NCI-H1092 (cell line): Measurements from ENCODE around the gene CA5A.

Experiments used
- DNase-seq: peaks from one replicate; lab custom pipeline; 2025; lab: John Stamatoyannopoulos, UW

CA5A gene

DNA sequence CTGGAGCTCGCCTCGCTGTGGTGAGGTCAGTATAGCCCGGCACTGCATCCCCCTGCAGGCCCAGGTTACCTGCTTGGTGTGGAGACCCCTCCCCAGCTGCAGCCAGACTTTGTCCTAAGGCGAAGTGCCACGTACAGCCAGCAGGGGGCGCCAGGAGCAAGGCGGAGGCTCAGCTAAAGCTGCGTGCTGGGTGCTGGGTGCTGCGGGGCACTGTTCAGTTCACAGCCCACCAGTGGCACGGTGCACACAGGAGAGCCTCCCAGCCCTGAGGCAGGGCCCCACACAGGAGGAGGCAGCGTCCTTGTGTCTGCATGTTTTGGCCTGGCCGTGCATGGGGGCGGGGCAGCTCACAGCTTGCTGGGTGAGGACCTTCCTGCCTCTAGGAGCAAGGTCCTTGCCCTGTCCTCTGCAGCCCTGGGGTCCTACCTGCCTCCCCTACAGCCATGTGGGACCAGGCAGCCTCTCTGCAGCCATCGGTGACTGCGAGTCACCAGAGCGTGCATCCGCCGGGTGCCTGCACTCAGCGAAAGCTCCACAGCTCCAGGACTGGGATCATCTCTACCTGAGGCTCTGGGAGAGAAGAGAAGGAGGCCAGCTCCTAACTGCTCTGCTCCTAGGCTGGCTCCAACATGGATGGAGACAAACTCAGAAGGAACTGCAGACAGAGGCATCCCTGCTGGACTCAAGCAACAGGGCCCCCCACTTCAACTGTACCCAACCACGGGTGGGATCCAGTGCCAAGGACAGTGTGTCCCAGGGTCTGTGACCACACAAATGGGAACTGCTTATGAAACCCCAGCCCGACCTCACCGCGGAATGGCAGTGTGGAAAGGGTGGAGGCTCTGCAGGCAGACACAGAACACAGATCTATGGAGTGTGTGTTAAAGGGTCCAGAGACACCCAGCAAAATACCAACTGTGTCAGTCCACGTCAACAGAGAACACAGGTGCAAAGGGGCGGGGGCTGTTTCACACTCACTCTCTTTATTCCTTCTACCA, 86.0 kb downstream of the CA5A start:
- peak; percentile 42 for DNase-seq

DNA sequence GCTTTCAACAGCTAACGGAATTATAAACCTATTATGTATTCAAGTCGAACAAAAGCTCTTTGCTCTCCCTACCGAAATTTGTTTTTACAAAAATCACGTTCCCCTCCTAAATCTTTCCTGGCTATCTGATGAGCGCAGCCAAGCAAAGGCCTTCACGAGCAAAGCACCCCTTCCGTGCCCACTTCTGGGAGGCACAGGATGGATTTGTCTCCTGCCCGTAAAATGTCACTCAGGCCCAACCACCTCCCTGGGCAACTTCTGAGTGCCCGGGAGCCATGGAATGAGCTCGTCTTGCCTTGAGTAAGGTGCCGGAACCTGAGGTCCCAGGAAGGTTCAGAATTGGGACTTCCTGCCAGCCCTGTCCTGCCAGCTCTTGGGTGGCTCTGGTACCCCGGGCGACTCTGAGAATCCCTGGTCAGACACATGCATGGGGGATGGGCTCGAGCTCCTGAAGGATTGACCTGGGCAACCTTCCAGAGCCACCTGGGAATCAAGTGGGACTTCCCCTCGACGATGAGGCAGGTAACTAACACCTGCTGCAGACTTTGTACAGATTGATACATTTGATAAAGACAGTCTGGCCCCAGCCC, 86.8 kb downstream of the CA5A start:
- no peak for DNase-seq

DNA sequence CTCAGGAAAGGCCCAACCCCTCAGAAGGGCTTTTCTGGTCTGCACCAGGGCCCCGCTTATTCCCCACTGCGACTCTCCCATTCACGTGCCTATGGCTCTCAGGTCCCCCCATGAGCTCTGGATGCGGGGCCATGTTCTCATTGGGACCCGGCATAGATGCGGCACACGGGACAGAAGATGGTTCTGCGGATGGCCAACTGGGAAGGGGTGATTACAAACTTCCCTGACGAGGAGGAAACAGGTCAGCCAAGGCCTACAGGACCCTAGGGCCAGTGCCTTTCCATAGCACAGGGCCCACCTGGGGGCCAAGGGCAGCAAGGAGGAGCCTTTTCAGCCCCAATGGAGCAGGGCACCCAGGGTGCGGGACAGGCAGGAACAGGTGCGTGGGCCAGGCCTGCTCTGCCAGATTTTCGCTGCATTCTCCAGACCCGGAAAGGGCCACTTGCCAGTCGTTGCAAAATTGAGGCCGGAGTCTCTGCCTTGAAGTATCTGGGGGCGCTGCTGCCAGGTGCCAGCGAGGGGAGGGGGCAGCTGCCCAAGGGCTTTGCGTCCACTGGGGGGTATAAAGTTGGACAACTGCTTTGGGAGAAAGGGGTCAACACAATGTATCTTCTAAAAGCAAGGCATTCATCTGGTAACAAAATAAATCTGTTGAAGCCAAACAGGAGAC, 87.5 kb downstream of the CA5A start:
- DNase-seq = no peak

DNA sequence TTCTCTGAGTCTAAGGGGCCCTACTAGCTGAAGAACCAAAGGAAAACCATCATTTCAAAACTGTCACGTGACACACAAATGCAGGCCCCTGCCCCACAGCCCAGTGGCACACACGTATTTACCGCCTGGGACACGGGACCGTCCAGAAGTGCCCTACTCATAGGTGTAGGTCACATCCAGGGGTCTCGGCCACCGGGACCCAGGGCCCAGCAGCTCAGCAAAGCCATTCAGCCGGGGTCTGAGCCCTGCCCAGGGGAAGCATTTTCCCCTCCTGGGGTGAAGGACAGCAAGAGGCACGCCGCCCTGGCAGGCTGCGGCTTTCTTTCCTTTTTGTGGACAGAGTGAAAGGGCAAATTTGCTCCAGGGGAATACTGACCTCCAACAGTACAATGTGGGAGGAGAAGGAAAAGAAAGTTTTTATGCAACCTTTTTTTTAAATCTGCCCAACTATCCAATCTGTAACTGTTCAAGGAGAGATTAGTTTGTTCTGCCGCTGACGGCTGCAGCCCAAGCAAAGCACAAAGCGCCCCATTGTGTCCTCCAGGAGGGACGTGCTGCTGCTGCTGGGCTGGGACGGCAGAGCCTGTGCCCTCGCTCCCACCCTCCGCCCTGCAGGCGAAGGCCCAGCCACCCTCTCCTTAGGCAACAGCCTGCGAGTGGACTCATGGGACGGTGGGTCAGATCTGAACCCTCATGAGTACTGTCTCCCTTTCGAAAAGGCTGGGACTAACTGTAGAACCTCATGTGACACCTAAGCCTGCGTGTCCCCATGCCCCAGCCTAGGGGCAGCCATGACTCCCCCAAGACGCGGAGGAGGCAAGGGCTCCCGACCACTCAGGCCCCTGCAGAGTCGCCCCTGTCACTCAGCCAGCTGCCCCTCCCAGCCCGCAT, 88.3 kb downstream of the CA5A start:
- no peak for DNase-seq

DNA sequence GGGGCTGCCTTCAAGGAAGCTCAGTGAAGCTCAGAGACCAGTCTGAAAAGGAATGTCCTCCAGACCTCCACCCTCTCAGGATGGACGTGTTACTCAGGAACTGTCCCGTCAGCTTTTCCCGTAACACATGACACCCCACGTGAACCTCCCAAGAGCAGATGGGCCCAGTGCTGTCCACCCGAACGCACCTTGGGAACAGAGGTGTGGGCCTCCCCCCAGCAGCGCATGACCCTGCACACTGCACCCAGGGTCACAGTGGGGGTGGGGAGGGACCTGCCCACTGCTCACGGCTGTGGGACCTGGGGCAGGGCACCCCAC, 88.9 kb downstream of the CA5A start:
- no peak for DNase-seq

DNA sequence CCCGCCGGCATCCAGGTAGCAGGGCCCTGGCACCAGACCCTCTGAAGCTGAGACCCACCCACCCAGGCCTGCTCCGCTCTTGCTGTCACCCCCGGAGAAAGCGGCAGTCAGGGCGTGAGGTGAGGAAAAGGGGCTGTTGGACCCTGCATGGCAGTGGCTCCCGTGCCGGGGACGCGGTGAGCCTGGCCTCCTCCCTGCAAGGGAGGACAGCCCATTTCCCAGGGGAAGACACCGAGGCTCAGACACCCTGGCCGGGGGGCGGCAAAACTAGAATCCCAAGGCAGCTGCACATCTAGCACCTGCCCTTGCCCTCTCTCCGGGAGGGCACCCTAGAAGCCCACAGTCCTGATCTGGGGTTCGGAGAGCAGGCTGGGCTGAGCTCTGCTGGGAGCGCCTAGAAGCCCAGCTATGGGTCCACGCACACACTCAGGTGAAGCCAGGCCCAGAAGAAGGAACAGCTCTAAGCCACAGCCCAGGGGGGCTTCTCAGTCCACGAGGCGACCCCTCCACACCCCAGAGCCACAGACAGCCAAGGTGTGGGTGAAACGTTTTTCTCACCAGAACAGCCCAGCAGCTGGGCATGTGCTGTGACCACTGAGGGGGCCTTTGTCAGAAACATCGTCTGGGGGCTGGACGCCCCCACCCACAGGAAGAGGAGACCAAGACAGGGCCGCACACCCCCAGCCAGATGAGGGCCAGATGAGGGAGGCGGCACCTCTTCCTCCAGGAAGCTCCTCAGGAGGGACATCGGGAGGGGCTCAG, 89.4 kb downstream of the CA5A start:
- DNase-seq = no peak

DNA sequence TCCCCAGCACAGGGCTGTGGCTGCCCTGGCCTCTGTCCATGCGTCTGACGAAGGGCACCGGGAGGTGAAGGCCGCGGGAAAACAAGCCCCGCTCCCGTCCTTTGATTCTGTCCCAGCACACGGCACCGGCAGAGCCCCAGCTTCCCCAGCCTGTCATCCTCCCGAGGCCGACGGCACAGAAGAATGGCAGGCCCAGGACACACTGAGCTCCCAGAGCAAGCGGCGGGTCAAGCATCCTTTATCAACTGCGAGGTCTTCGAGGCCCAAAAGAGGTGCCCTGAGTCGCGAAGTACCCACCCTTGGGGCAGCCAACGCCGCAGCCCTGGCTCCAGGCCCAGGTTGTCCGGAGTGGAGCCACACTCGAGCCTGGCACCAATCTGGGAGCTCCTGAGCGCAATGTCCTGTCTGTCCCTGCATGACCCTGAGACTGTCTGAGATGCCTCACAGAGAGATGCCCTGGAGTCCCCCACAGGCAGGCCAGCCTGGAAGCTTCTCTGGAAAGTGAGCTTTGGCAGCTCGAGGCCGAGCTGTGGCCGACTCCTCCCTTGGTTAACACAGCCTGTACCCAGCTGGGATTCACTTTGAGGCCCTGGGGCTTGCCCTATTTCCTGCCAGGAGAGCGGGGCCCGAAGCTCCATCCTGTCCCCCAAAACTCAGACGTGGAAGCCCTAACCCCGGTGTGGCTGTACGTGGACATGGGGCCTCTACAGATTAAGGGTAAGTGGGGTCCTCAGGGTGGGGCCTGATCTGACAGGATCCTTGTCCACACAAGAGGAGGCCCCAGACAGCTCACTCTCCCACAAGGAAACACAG, 90.3 kb downstream of the CA5A start:
- no peak for DNase-seq

GRCh38 chr16:87845213-87845612, 91.1 kb downstream of the CA5A start:
- DNase-seq = no peak

- DNase-seq = no peak
These were observed 91.5 kb downstream of the CA5A start for GRCh38 chr16:87844809-87845208.

- DNase-seq = no peak
These were observed 92.1 kb downstream of the CA5A start for GRCh38 chr16:87844120-87844733.

GRCh38 chr16:87843678-87844105, 92.6 kb downstream of the CA5A start:
- no peak for DNase-seq

DNA sequence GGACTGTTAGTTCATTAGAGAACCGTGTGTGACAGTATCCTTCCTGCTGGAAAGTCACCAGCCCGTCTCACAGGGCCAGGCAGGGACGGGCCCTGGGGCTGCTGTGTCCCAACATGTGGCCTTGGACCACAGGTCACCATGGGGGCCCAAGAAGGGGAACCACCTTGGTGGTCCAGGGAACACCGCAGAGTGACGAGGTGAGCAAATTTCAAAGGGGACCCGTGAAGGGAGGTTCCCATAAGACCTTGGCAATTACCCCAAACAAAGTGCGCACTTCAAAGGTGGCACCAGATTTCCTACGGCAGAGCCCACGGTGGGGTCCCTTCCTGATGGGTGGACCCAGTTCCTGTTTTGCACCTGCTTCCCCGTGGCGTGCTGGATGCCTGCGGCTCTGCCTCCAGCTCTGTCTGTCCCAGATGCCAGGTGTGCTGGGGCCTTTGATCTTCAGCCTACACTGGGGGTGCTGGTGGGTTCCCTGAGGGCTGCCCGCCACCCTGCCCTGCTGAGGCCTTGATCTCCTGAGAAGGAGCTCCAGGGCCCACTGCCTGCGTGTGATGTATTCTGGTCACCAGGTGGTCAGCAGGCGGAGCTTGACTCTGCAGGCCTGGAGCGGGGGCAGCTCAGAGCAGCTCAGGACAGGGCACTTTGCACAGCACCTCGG, 94.0 kb downstream of the CA5A start:
- no peak for DNase-seq

DNA sequence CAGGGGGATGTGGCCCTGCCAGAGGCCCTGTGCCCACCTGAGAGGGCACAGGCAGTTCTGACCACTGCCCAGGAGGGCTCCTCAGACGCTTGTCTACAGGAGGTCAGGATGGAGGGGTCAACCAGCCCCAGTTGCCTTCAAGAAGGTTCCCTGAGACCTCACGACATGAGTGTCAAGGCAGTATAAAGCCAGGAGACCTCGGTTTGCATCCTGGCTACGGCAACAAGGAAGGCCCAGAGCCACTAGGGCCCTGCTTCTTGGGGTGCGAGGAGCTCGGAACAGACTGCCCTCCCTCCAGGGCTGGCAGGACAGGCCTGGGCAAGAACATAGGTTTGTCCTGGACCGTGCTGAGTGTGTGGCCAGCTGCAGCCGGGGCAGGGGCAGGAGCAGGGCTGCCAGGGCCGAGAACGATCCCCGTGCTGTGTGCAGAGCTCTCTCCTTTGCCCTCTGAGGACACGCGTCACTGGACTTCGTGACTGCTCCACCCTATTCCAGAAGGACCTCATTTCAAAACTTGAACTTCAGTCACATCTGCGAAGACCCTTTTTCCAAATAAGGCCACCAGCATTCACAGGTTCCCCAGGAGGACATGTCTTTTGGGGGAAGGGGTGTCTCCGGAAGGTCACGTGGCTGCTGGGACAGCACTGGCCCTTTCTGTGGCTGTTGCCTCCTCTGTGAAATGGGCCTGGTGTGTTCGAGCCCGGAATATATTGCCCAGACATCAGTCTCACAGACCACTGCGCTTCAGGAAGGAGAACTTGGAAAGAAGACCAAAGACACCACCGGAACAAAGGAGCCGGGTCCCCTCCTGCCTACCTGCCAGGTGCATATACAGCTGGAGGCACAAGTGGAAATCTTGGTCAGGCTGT, 94.8 kb downstream of the CA5A start:
- DNase-seq = no peak

DNA sequence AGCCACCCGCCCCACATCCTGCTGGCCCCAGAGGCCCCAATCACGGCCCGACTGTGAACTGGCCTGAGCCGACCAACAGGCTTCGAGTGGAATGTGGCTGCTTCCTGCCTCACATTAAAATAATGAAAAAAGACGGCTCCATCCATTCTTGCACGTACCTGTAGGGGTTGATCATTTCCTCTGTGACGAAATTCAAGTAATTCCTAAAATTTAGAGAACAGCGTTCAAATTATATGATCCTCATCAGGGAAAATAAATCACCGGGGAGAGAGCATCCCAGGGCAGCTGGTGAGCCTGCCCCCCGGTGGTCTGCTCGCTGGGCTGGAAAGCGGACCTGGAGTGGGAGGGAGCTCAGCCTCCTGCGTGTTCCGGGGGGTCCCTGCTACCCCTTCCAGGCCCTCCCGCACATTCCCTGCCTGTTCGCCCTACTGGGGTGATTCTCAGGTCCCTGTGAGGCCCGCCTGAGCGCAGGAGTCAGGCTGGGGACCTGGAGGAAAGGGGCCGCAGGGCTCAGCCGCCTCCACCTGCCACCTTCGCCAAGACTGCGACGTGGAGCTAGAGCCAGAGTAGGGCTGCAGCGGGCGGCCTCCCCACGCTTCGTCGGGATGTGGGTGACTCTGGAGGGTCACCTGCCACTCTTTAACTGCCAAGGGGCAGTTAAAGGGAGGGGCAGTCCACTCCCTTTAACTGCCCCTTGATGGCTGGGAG, 95.9 kb downstream of the CA5A start:
- no peak for DNase-seq

GRCh38 chr16:87839542-87840270, 96.6 kb downstream of the CA5A start:
- no peak for DNase-seq

DNA sequence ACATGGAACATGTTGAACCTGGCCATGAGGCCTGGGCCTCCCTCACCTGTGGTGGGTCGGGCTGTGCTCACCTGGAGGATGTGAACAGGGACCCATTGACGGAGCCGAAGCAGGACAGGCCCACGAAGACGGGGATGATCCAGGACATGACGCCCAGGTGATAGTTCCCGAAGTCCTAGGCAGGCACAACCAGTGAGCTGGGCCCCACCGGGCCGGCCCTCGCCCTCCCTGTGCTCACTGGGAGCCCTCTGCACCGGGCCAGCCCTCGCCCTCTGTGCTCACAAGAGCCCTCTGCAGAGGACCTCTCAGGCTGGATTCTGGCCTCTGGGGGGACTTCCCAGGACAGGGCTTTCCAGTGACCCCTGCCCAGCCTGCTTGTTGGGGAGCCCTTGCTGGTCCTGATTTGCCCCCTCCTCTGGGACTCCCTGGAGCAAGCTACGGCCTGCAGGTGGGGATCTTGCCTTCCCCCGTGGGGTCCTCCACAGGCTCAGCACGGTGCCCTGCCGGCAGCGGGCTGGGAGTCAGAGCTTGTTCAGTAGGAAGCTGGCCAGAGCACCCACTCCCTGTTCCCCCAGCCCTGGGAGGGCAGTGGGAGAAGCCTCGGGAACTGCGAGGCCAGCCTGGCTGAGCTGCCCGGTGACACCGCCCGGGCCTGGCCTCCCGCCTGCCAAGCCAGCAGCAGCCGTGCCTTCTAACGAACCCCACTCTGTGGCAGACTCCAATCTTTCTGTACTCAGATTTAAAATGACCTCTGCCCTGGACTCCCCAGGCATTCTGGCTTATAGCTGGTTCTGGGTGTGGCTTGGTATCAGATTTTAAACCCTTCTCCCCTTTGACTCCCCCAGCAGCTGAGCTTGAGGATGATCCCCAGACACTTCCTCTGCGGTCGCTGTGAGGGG, 97.4 kb downstream of the CA5A start:
- DNase-seq = no peak
